B cell (primary cell): Measurements from ENCODE around the gene KEL. TPM values are rescaled to one million over a fixed set of nuclear protein-coding genes. Genes with fewer than 3 reads are reported as not detected.

Experiments used
- ATAC-seq: fragments of 200-7000 bp; cut with Tn5 transposase; one replicate; pipeline ENCODE4 v1.10.0; 2021; ENCODE audit warnings: low read depth, mild to moderate bottlenecking, moderate number of reproducible peaks, moderate library complexity
- CTCF ChIA-PET: fragments of 350-600 bp; sonication (Branson Sonifier 250); formaldehyde crosslinking; loops from one replicate; lab custom pipeline; 2021; ENCODE audit warnings: antibody characterized with exemption, inconsistent platforms; lab: Charles Lee
- POLR2A ChIA-PET: fragments of 350-600 bp; sonication (Branson Sonifier 250); formaldehyde crosslinking; loops from one replicate; lab custom pipeline; 2021; ENCODE audit warnings: antibody characterized with exemption; lab: Charles Lee
- DNase-seq: peaks from one replicate; pipeline ENCODE4 v3.0.0; 2013
- H2AFZ ChIP-seq: 2 replicates; pipeline ENCODE4 v1.6.1; 2012; ENCODE audit warnings: mild to moderate bottlenecking, low read depth, low read length; ENCODE audit not compliant: insufficient read depth, poor library complexity, severe bottlenecking
- H3K27ac ChIP-seq, 2 donors: 1 replicate in 1 of 2; 2 replicates in 1 of 2; pipeline ENCODE4 v1.5.1; 2012 to 2013; ENCODE audit warnings: low read length in 2 of 2, mild to moderate bottlenecking in 2 of 2, moderate library complexity in 1 of 2
- H3K27me3 ChIP-seq, 4 experiments: fragments of 200-600 bp in 1 of 4; sonication (generic) in 1 of 4; replicated peaks in 1 of 4; 1 replicate in 2 of 4; 2 replicates in 2 of 4; pipeline versions ENCODE4 v1.6.1 to v1.7.0; 2013 to 2016; ENCODE audit warnings: low read length in 3 of 4, mild to moderate bottlenecking in 2 of 4, mixed read lengths in 1 of 4, moderate library complexity in 1 of 4; ENCODE audit not compliant: insufficient read depth in 4 of 4, control insufficient read depth in 3 of 4; ENCODE audit errors: control extremely low read depth in 1 of 4
- H3K36me3 ChIP-seq, 2 experiments: replicated peaks in 1 of 2; 1 replicate in 1 of 2; 2 replicates in 1 of 2; pipeline versions ENCODE4 v1.6.1 to v1.7.1; 2013; ENCODE audit warnings: low read length in 1 of 2; ENCODE audit not compliant: insufficient read depth in 2 of 2, control insufficient read depth in 1 of 2; ENCODE audit errors: control extremely low read depth in 1 of 2, extremely low read depth in 1 of 2
- H3K4me1 ChIP-seq, 2 donors: fragments of 200-600 bp in 1 of 2; sonication (generic) in 1 of 2; 1 replicate in 1 of 2; 2 replicates in 1 of 2; pipeline versions ENCODE4 v1.5.1 to v1.6.1; 2013 to 2017; ENCODE audit warnings: low read length in 2 of 2; ENCODE audit not compliant: control insufficient read depth in 2 of 2, insufficient read depth in 2 of 2
- H3K4me2 ChIP-seq: replicated peaks from 2 replicates; pipeline ENCODE3; 2012; ENCODE audit warnings: mild to moderate bottlenecking, low read depth, low read length; ENCODE audit not compliant: poor library complexity, severe bottlenecking
- H3K4me3 ChIP-seq, 5 experiments: fragments of 200-600 bp in 1 of 5; sonication (generic) in 1 of 5; 1 replicate in 3 of 5; 2 replicates in 2 of 5; pipeline versions ENCODE4 v1.5.1 to v1.7.0; 2011 to 2016; ENCODE audit warnings: low read length in 4 of 5, mild to moderate bottlenecking in 4 of 5, low read depth in 2 of 5, control low read depth in 1 of 5, moderate library complexity in 1 of 5; ENCODE audit not compliant: insufficient read depth in 1 of 5; ENCODE audit errors: control extremely low read depth in 1 of 5, extremely low read depth in 1 of 5
- H3K79me2 ChIP-seq: fragments of 200-600 bp; sonication (generic); one replicate; pipeline ENCODE4 v1.6.0; 2016; ENCODE audit warnings: low read length; ENCODE audit not compliant: control insufficient read depth, insufficient read depth
- H3K9ac ChIP-seq: fragments of 200-600 bp; sonication (generic); 2 replicates; pipeline ENCODE4 v1.6.1; 2017; ENCODE audit warnings: mild to moderate bottlenecking, low read length, moderate library complexity
- H3K9me3 ChIP-seq, 3 donors: one replicate each; pipeline versions ENCODE4 v1.6.1 to v1.7.1; 2013; ENCODE audit warnings: low read length in 2 of 3; ENCODE audit not compliant: control insufficient read depth in 2 of 3, insufficient read depth in 1 of 3; ENCODE audit errors: control extremely low read depth in 1 of 3
- H4K20me1 ChIP-seq: 2 replicates; pipeline ENCODE4 v1.6.0; 2012; ENCODE audit warnings: mild to moderate bottlenecking, low read length; ENCODE audit not compliant: insufficient read depth, control insufficient read depth, poor library complexity, severe bottlenecking
- H3K27ac Mint-ChIP-seq: one replicate; pipeline ENCODE4 v1.8.0; 2021; ENCODE audit warnings: mixed read lengths
- H3K27me3 Mint-ChIP-seq: one replicate; pipeline ENCODE4 v1.8.0; 2021; ENCODE audit warnings: mixed read lengths
- H3K4me1 Mint-ChIP-seq: one replicate; pipeline ENCODE4 v1.8.0; 2021; ENCODE audit warnings: mixed read lengths
- H3K4me3 Mint-ChIP-seq: one replicate; pipeline ENCODE4 v1.8.0; 2021; ENCODE audit warnings: mixed read lengths
- H3K9me3 Mint-ChIP-seq: one replicate; pipeline ENCODE4 v1.8.0; 2022; ENCODE audit warnings: mixed read lengths; ENCODE audit not compliant: insufficient read depth
- EZH2 ChIP-seq: IDR thresholded peaks from 2 replicates; pipeline ENCODE4 v1.6.1; 2012; ENCODE audit warnings: borderline replicate concordance, low read depth, mild to moderate bottlenecking, moderate library complexity, low read length; ENCODE audit not compliant: insufficient read depth, poor library complexity, severe bottlenecking
- WGBS: methylation state at CpG from one replicate; pipeline ENCODE4 v1.1.5; 2013; ENCODE audit warnings: missing lambda C conversion rate; ENCODE audit not compliant: insufficient coverage; 5-methylcytosine and 5-hydroxymethylcytosine counted together
- intact Hi-C: fragments of 100-400 bp; cut with micrococcal nuclease; formaldehyde crosslinking; loops from one replicate; pipeline ENCODE4 v1.10.0; 2022
- polyA plus RNA-seq: library from polyadenylated mRNA; depleted of rRNA; stranded (reverse); fragments of >200 nt; gene quantifications from 2 replicates; pipeline ENCODE4 v1.2.3, GENCODE V29; 2012
- total RNA-seq, 2 donors: library from RNA; stranded (reverse); fragments of 120-200 nt in 1 of 2; gene quantifications; 1 replicate in 1 of 2; 2 replicates in 1 of 2; pipeline versions ENCODE4 v1.2.3 to v1.2.4, GENCODE V29; 2013 to 2022
- TF ChIP-seq, protein P1 (sequence below): fragments of 200-600 bp; IDR thresholded peaks from one replicate; pipeline ENCODE4 v1.8.0; 2022; ENCODE audit warnings: antibody characterized with exemption, mild to moderate bottlenecking

KEL gene
- total and polyA plus RNA-seq, 2 donors (not counting 1 experiment from before 2014, with no cell fraction given) = 0.27 to 0.71 TPM

DNA sequence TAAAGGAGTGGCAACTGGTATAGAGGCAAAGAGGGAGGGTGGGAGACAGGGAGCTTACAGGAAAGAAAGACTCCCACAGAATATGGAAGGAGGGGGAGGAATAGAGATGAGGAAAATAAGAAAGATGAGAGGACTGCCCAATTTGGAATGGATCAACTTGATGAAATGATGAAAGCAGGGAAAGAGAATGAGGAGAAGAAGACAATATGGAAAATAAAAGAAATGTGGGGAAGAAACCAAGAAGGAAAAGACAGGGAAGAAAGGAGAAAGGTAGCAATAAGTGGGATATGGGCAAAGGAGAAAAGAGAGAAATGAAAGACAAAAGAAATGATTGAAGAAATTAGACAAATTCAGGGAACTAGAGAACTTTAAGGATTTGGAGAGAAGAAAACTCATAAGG lies 3.0 kb downstream of the KEL start:
- POLR2A ChIA-PET = no interaction called here

DNA sequence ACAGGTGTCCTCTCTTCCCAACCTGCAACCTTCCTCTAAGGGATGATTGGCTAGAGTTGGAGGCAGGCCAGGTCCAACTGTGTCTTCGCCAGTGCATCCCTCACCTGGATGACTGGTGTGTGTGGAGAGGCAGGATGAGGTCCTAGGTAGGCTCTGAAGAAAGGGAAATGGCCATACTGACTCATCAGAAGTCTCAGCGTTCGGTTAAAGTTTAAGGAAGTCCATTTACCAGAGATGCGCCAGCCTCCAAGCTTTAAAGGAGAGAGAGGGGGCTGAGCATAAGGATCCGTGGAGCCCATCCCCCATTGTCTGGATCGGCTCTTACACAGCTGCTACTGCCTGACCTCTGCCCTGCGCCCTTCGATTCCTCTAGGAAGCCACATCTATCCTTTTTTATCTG lies 4.4 kb downstream of the KEL start:
- TF ChIP-seq, protein P1, sequence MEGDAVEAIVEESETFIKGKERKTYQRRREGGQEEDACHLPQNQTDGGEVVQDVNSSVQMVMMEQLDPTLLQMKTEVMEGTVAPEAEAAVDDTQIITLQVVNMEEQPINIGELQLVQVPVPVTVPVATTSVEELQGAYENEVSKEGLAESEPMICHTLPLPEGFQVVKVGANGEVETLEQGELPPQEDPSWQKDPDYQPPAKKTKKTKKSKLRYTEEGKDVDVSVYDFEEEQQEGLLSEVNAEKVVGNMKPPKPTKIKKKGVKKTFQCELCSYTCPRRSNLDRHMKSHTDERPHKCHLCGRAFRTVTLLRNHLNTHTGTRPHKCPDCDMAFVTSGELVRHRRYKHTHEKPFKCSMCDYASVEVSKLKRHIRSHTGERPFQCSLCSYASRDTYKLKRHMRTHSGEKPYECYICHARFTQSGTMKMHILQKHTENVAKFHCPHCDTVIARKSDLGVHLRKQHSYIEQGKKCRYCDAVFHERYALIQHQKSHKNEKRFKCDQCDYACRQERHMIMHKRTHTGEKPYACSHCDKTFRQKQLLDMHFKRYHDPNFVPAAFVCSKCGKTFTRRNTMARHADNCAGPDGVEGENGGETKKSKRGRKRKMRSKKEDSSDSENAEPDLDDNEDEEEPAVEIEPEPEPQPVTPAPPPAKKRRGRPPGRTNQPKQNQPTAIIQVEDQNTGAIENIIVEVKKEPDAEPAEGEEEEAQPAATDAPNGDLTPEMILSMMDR = no peak
- no peak for TF ChIP-seq EZH2
- H4K20me1 ChIP-seq = no peaks in the 10 kb centered on the region
- H2AFZ ChIP-seq = no peak overlapping the region
- ATAC-seq = no peak
- no peak for DNase-seq
- H3K27ac ChIP-seq = no peak overlapping the region
- no peak overlapping the region for H3K4me3 ChIP-seq
- no peaks in the 10 kb centered on the region for H3K4me1 ChIP-seq
- Mint-ChIP-seq H3K4me3 (no peak overlapping the region), H3K27me3 (peaks cover 35% of the 10 kb centered on the region), H3K4me1 (peaks cover 2% of the 10 kb centered on the region), H3K9me3 (peaks cover 19% of the 10 kb centered on the region), H3K27ac (no peak overlapping the region)
- peaks cover 0 to 8% (median 3%) of the 10 kb centered on the region in 4 experiments for H3K27me3 ChIP-seq
- intact Hi-C loops = no loop called here
- ChIA-PET CTCF (no interaction called here), POLR2A (no interaction called here)
- H3K79me2 ChIP-seq = no peaks in the 10 kb centered on the region
- no peaks in the 10 kb centered on the region for H3K36me3 ChIP-seq
- H3K4me2 ChIP-seq = no peak overlapping the region
- H3K9me3 ChIP-seq = peaks cover 0 to 30% (median 23%) of the 10 kb centered on the region in 3 donors
- 77% methylated on average over 8 of the region's 8 CpGs for WGBS
- no peak overlapping the region for H3K9ac ChIP-seq

More for the DNA sequence above, 3.0 kb downstream of the KEL start:
- CTCF ChIA-PET = interaction anchor here (0.7 kb wide), 1 partner anchor 256 kb away, joined by 3 read pairs; no protein-coding TSS in a partner anchor
- H2AFZ ChIP-seq = no peak overlapping the region
- peaks cover 0 to 14% (median 3%) of the 10 kb centered on the region in 4 experiments for H3K27me3 ChIP-seq
- intact Hi-C loops = no loop called here
- TF ChIP-seq, protein P1 = no peak
- no peak for TF ChIP-seq EZH2
- Mint-ChIP-seq H3K9me3 (peaks cover 12% of the 10 kb centered on the region), H3K27ac (no peak overlapping the region), H3K4me1 (peaks cover 2% of the 10 kb centered on the region), H3K27me3 (peaks cover 45% of the 10 kb centered on the region), H3K4me3 (no peak overlapping the region)
- ATAC-seq = no peak
- DNase-seq = no peak
- H3K27ac ChIP-seq = no peak overlapping the region
- no peaks in the 10 kb centered on the region for H3K36me3 ChIP-seq
- no peaks in the 10 kb centered on the region for H3K79me2 ChIP-seq
- H3K9ac ChIP-seq = no peak overlapping the region
- H3K9me3 ChIP-seq = peaks cover 0 to 21% (median 20%) of the 10 kb centered on the region in 3 donors
- H3K4me1 ChIP-seq = no peaks in the 10 kb centered on the region
- H3K4me3 ChIP-seq = no peak overlapping the region
- H3K4me2 ChIP-seq = no peak overlapping the region
- no peaks in the 10 kb centered on the region for H4K20me1 ChIP-seq
